ENCODE results near the gene CAPN9.
"Not testable (repeated sequence)": the region's sequence is repeated elsewhere in the genome, so short reads cannot be mapped to it uniquely, and the experiment has no call there.

CAPN9 gene

DNA sequence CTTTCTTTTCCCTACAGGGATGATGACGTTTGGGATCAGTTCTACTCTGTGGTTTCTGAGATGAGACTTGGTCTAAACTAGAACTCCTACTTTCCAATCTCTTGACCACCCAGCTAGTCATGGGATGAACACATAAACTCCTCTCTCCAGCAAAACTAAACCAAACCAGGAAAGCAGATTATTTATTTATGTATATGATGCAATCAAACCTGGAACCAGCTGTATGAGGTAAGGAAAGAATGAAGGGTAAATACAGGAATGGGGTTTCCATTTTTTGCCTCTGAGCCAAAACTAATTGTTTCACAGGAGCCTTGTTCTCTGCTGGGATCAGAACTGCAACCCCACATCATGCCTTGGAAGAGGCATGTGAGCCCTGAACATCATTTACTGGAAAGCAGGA is 29.9 kb upstream of the CAPN9 start:
- TF ChIP-seq GATA1 (IDR thresholded peaks at IDR 0.05; ENCODE audit: low read depth, low read length): no peak
- TF ChIP-seq POLR2A (IDR thresholded peaks at IDR 0.05; ENCODE audit: low read length): no peak
- DNase-seq: no peak

DNA sequence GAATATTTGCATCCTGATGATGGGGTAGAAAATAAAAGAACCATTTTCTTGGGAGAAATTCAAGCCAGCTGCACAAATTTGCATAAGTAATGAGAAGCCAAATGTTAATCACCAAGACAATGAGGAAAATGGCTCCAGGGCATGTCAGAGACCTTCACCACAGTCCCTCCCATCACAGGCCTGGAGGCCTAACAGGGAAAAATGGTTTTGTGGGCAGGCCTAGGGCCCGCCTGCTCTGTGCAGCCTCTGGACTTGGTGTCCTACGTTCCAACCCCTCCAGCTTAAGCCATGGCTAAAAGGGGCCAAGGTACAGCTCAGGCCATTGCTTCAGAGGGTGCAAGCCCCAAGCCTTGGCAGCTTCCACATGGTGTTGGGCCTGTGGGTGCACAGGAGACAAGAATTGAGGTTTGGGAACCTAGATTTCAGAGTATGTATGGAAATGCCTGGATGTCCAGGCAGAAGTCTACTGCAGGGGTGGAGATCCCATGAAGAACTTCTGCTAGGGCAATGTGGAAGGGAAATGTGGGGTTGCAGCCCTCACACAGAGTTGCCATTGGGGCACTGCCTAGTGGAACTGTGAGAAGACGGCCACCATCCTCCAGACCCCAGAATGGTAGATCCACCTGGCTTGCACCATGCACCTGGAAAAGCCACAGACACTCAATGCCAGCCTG is 25.2 kb upstream of the CAPN9 start:
- DNase-seq: not testable (repeated sequence)

DNA sequence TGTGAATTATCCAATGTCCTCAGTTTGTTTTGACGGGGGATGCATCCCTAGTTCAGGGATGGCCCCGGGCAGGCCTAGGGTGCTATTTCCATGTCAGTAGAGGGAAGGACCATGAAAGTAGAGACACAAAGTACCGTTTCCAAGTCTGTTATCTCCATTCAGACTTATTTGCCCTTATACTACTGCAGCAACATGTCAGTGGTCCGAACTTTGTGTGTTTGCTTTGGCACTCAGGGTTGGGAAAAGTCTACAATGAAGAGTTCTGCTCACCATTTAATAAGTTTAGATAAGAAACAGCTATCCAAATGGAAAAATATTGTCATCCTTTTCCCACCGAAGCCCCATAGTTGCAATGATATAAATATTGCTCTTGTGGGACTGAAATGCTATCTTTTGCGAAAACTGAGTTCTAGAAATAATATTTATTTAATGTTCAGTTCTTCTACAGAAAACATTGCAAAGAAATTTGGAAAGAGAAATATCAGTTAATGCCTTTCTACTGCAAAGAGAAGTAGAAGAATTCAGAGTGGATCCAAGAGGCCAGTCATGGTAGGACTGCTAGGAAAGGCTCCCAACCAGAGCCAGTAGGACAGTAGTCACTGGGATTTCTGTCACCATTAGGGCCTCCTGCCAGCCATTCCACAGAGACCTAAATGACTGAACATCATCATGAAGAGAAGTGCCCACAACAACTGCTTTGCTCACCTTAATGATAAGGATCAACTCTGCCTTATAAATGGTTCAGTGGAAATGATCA is 21.8 kb upstream of the CAPN9 start:
- TF ChIP-seq POLR2A (IDR thresholded peaks at IDR 0.05; ENCODE audit: low read length): no peak
- TF ChIP-seq GATA1 (IDR thresholded peaks at IDR 0.05; ENCODE audit: low read depth, low read length): no peak
- DNase-seq: no peak

DNA sequence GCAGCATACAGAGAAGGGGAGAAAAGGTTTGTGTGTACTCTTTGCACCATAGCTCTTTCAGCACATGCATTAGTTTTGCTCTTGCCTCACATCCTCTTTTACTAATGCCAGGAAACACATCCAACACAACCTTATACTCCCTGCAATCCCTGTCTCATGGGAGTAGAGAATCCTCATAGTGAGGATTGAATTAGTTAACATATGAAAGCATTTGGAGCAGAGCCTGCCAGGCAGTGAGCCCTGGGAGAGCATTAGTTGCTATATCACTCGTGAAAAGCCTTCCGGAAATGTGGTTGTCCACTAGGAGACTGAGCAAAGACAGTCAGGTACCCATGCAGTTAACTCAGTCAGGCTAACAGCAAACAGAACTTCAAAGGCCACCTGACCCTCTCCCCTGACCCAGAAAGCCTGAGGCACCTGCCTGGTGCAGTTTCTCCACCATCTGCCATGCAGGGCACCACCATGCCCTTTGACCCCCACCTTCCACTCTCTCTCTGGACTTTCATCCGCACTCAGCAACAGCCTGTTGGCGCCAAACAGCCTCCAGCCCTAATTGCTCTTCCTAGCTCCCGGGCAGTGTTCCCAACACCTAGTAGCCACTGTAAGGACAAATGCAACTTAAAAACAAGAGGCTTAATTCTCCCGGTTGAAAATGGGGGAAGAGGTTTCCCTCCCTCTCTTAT is 18.3 kb upstream of the CAPN9 start:
- TF ChIP-seq POLR2A (IDR thresholded peaks at IDR 0.05; ENCODE audit: low read length): no peak
- no peak for TF ChIP-seq GATA1 (IDR thresholded peaks at IDR 0.05; ENCODE audit: low read depth, low read length)

DNA sequence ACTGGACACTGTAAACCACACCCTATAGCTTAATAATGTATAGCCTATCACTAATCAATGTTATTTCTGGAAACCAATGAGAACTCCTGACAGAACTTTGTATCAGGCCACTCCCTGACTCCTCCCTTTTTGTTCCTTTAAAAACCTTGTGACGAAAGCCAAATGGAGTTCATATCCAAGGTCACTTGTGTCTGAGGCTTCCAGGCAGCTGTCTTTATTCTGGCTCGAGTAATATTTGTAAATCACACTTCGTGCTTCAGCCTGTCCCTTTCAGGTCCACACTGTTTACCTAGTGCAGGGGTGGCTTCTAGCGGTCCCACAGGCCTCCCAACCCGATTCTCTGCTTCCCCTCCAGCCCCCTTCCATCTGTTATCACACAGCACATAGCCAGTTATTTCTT is 16.2 kb upstream of the CAPN9 start:
- TF ChIP-seq GATA1 (IDR thresholded peaks at IDR 0.05; ENCODE audit: low read depth, low read length) (no peak), POLR2A (IDR thresholded peaks at IDR 0.05; ENCODE audit: low read length) (no peak)
- DNase-seq: no peak

More for the DNA sequence above, 18.3 kb upstream of the CAPN9 start:
- no peak for DNase-seq

DNA sequence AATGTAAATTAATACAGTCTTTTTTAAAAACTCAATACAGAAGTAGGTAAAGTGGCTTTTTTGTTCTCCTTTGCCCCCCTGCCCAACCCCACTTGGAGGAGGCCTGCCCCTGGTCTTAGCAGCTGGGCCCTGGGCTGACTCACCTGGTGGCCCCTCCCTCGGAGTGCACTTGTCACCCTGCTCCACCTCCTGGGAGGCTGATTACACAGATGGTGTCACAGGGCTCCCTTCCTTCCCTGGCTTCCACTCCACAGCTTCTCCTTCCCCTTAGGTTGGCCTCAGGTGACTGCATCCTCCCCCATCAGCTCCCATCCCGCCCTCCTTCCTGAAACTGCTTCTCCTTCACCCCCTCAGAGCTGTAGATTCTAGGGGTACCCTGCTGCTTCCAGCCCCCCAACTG is 11.7 kb upstream of the CAPN9 start:
- no peak for TF ChIP-seq GATA1 (IDR thresholded peaks at IDR 0.05; ENCODE audit: low read depth, low read length)
- TF ChIP-seq POLR2A (IDR thresholded peaks at IDR 0.05; ENCODE audit: low read length): no peak
- no peak for DNase-seq

DNA sequence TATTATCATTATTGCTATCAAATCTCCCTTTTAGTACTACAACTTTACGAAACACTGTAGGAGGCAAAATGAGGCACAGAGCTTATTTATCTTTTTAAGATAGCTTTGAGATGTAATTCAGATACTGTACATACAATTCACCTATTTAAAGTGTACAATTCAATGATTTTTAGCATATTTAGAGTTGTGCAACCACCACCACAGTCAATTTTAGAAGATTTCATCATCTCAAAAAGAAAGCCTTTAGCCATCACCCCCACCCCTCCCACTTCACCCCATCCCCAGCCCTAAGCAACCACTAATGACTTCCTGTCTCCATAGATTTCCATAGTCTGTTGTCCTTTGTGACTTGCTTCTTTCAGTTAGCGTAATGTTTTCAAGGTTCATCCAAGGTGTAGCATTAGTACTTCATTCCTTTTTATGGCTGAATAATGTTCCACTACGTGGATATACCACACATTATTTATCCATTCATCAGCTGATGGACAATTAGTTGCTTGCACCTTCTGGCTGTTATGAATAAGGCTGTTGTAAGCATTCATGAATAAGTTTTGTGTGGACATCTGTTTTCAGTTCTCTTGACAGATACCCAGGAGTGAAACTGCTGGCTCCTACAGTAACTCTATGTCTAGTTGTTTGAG is 9.4 kb upstream of the CAPN9 start:
- TF ChIP-seq POLR2A (IDR thresholded peaks at IDR 0.05; ENCODE audit: low read length): no peak
- no peak for TF ChIP-seq GATA1 (IDR thresholded peaks at IDR 0.05; ENCODE audit: low read depth, low read length)
- no peak for DNase-seq

DNA sequence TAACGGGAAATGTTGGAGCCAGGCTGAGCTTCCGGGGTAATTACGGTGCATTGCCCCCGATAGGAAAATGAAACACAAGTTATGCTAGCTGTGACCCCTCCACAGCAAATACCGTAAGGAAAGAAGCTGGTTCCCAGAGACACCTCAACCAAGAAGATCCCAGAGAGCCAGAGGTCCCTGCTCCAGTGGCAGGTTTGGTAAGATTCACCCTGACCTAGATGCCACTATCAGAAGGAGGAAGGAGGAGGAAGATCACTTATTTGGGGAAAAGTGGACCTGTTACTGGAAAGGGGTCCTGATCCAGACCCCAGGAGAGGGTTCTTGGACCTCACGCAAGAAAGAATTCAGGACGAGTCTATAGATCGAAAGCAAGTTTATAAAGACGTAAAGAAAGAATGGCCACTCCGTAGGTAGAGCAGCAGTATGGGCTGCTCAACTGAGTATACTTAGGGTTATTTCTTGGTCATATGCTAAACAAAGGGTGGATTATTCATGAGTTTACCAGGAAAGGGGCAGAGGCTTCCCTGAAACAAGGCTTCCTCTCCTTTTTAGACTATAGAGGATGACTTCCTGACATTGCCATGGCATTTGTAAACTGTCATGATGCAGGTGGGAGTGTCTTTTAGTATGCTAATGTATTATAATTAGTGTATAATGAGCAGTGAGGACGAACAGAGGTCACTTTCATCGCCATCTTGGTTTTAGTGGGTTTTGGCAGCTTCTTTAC is 7.5 kb upstream of the CAPN9 start:
- TF ChIP-seq GATA1 (IDR thresholded peaks at IDR 0.05; ENCODE audit: low read depth, low read length) (no peak), POLR2A (IDR thresholded peaks at IDR 0.05; ENCODE audit: low read length) (no peak)
- no peak for DNase-seq

DNA sequence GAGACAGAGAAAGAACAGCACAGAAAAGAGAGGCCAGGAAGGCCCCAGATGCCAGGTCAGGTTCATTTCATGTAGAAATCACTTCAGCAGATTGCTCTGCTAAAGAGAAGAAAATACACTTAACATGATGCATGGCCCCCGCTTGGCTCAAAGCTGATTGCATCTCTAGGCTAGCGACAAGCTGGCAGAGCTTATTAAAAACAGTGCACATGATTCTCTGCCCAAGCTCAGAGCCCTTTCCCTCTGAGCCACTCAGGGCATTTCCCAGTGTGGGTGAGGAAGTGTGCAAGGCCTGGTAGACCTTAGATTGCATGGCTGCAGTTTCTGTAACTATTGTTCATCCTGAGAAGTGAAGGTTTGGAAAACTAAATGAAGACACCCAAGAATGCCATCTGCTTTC is 3.3 kb upstream of the CAPN9 start:
- TF ChIP-seq POLR2A (IDR thresholded peaks at IDR 0.05; ENCODE audit: low read length): no peak
- no peak for TF ChIP-seq GATA1 (IDR thresholded peaks at IDR 0.05; ENCODE audit: low read depth, low read length)
- DNase-seq: no peak

DNA sequence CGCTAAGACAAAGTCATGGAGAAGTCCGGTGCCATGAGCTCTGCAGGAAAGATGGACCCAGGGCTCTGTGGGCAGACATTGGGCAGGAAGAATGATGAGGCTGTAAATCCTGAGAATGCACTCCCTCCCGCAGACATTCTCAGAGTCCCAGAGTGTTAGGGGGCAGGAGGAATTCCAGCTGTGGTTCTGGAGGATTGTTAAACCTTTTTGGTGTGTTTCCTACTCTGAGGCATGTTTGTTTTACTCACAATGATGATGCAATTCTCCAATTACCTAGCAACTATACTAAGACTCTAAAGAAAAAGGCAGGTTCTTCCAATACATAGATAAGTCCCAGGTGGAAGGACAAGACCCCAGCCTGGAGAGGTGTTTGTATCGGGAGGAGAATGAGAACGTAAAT is 2.8 kb upstream of the CAPN9 start:
- TF ChIP-seq GATA1 (IDR thresholded peaks at IDR 0.05; ENCODE audit: low read depth, low read length): no peak
- TF ChIP-seq POLR2A (IDR thresholded peaks at IDR 0.05; ENCODE audit: low read length): no peak
- DNase-seq: no peak

DNA sequence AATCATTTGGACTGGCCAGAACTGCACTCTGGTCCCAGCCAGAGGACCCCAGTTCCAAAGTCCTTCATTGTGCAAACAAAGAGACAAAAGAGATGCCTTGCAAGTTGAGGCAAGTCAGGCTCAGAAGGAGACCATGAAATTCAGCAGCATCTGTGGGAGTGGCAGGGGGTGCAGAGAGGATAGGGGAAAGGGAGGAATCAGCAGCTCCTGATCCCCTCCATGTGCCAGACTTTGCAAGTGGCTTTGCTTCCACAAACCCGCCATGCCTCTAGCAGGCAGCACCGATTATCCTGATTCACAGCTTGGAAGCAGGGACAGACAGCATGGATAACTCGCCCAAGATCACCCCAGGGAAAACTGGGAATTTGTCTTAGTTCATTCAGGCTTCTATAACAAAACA is 2.1 kb upstream of the CAPN9 start:
- DNase-seq: no peak
- TF ChIP-seq GATA1 (IDR thresholded peaks at IDR 0.05; ENCODE audit: low read depth, low read length): no peak
- TF ChIP-seq POLR2A (IDR thresholded peaks at IDR 0.05; ENCODE audit: low read length): no peak

DNA sequence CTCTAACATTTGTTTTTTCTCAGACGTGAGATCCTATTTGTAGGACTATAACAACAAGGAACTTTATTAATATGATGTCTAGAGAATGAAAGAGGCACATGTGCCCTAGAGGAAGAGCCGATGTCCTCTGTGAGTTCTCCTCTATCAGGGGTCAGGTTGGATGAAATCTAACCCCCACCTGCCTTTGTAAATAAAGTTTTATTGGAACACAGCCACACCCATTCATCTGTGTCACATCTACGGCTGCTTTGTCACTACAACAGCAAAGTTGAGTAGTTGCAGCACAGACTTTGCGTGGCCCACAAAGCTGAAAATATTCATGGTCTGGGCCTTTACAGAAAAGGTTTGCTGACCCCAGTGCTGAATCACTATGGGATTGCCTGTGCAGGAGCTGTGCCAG is 571 bp upstream of the CAPN9 start:
- no peak for DNase-seq
- TF ChIP-seq GATA1 (IDR thresholded peaks at IDR 0.05; ENCODE audit: low read depth, low read length): no peak

DNA sequence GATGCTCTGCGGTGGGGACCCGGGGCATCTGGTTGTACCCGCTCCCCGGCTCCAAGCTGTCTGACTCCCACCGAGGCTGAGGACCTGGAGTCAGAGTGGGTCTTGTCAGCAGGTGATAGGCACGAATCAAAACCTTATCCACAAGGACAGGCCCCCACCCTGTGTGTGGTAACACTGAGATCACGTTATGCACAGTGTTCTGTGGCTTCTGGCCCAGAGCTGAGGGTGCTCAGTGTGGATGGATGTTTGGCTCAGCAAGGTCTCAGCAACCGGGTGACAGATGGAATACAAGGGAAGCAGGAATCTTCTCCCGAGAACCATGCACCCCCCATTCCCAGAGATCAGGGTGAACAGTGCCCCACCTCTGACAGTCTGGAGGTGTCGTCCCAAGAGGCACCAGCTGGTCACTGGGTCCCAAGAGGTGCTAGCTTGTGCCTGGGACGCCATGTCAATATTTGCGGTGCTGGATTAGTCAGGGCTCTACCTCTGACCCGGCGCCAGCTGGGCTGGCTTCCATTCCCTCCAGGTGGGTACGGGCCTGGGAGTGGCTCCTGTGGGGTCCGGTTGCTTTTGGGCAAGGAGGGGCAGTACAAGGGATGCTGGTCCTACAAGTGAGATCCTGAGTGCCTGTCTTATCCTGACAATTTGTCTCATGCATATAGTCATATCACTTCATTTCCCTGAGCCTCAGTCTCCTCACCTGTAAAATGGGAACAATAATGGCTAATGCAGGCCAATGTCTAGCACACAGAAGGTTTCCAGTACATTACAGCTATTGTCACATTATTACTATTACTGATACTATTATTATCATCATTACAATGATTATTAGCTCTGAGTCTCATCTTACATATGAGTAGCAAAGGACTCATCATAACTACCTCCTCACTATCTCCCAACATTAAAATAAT is 957 bp downstream of the CAPN9 start:
- DNase-seq: no peak
- TF ChIP-seq POLR2A (IDR thresholded peaks at IDR 0.05; ENCODE audit: low read length): no peak
- no peak for TF ChIP-seq GATA1 (IDR thresholded peaks at IDR 0.05; ENCODE audit: low read depth, low read length)
